Sciatic nerve (tissue), 2 donors: ENCODE data around the gene CAMK1G. TPM values are rescaled to one million over a fixed set of nuclear protein-coding genes. Genes with fewer than 3 reads are reported as not detected.
A peak's percentile ranks its signal among the peaks of the same experiment; 100 is the strongest.

Source experiments
- ATAC-seq: fragments of 200-7000 bp; cut with Tn5 transposase; one replicate; pipeline ENCODE4 v1.9.1; 2020; ENCODE audit warnings: mild to moderate bottlenecking, moderate library complexity
- DNase-seq: peaks from one replicate; pipeline ENCODE4 v3.0.0-alpha.2; 2020; ENCODE audit warnings: low spot score
- intact Hi-C: fragments of 100-400 bp; cut with DNase I; formaldehyde crosslinking; loops from one replicate; pipeline ENCODE4 v1.14.2; 2022
- total RNA-seq: library from RNA; stranded (reverse); fragmentation: NEBNext Ultra II Directional; extraction: Animal tissue kit (Norgen Biotek cat#: 25700); gene quantifications from one replicate; pipeline ENCODE4 v1.2.1, GENCODE V29; 2021
- donor health status: DM: no; HTN: no; CAD: no.
- donor health status: DM: no; HTN: no; CAD: no.

CAMK1G gene
- total RNA-seq, 1 donor from 2014 or later = 0.18 TPM

- ATAC-seq (peak; percentile 78), DNase-seq (peak; percentile 86)
- intact Hi-C loops = no loop called here
Measured at GRCh38 chr1:209627732-209628196, 44.2 kb downstream of the CAMK1G start.

- ATAC-seq = no peak
- intact Hi-C loops = no loop called here
- no peak for DNase-seq
Measured at GRCh38 chr1:209628618-209629299, 45.2 kb downstream of the CAMK1G start.

- intact Hi-C loops = loop anchor here (2.0 kb wide), 1 partner anchor 25 kb away; no protein-coding TSS in a partner anchor
- ATAC-seq (no peak), DNase-seq (no peak)
Measured at GRCh38 chr1:209629621-209630382, 46.3 kb downstream of the CAMK1G start.

- ATAC-seq (no peak), DNase-seq (no peak)
- intact Hi-C loops = loop anchor here (2.0 kb wide), 1 partner anchor 24 kb away; no protein-coding TSS in a partner anchor
Measured at GRCh38 chr1:209630383-209631225, 47.1 kb downstream of the CAMK1G start.

GRCh38 chr1:209633335-209633997, 50.0 kb downstream of the CAMK1G start:
- intact Hi-C loops = no loop called here

GRCh38 chr1:209634005-209634737, 50.7 kb downstream of the CAMK1G start:
- intact Hi-C loops = no loop called here
- ATAC-seq (no peak), DNase-seq (no peak)

More at GRCh38 chr1:209633335-209633997, 50.0 kb downstream of the CAMK1G start:
- DNase-seq (no peak), ATAC-seq (no peak)

- ATAC-seq = no peak
- intact Hi-C loops = no loop called here
Measured at GRCh38 chr1:209635850-209636249, 52.3 kb downstream of the CAMK1G start.

GRCh38 chr1:209641832-209642172, 58.3 kb downstream of the CAMK1G start:
- DNase-seq (peak; percentile 76), ATAC-seq (peak; percentile 89)
- intact Hi-C loops = no loop called here

More at GRCh38 chr1:209635850-209636249, 52.3 kb downstream of the CAMK1G start:
- DNase-seq = no peak

GRCh38 chr1:209642816-209643215, 59.3 kb downstream of the CAMK1G start:
- intact Hi-C loops = no loop called here
- no peak for ATAC-seq

GRCh38 chr1:209643285-209644020, 59.9 kb downstream of the CAMK1G start:
- ATAC-seq = peak; percentile 86
- intact Hi-C loops = no loop called here
- DNase-seq = no peak

More at GRCh38 chr1:209642816-209643215, 59.3 kb downstream of the CAMK1G start:
- no peak for DNase-seq

GRCh38 chr1:209645574-209646452, 62.3 kb downstream of the CAMK1G start:
- DNase-seq = no peak
- intact Hi-C loops = no loop called here
- no peak for ATAC-seq

- no peak for ATAC-seq
- DNase-seq = no peak
- intact Hi-C loops = no loop called here
Measured at GRCh38 chr1:209646558-209646957, 63.0 kb downstream of the CAMK1G start.

GRCh38 chr1:209647156-209647555, 63.6 kb downstream of the CAMK1G start:
- intact Hi-C loops = no loop called here
- ATAC-seq (no peak), DNase-seq (no peak)

GRCh38 chr1:209648346-209648745, 64.8 kb downstream of the CAMK1G start:
- no peak for DNase-seq
- no peak for ATAC-seq
- intact Hi-C loops = no loop called here

GRCh38 chr1:209648931-209649776, 65.6 kb downstream of the CAMK1G start:
- ATAC-seq (peak; percentile 55), DNase-seq (no peak)
- intact Hi-C loops = no loop called here

GRCh38 chr1:209650454-209650853, 66.9 kb downstream of the CAMK1G start:
- intact Hi-C loops = no loop called here
- ATAC-seq (no peak), DNase-seq (no peak)
